ENCODE measurements around the gene PRIM1.

GRCh38 chr12:56725723-56726102 lies 26.4 kb downstream of the PRIM1 start:
- TF ChIP-seq CTCF (optimal IDR thresholded peaks at IDR 0.05 in 1 of 3, IDR thresholded peaks at IDR 0.05 in 1 of 3, conservative IDR thresholded peaks at IDR 0.05 in 1 of 3; ENCODE audit: extremely low read depth in 1 of 3, insufficient read depth in 2 of 3, low read length in 3 of 3) (no peak), EZH2 (IDR thresholded peaks at IDR 0.05; ENCODE audit: low read length) (no peak)

All from keratinocyte (primary cell).